ENCODE measurements around the gene C16orf78.

The C16orf78 gene, protein sequence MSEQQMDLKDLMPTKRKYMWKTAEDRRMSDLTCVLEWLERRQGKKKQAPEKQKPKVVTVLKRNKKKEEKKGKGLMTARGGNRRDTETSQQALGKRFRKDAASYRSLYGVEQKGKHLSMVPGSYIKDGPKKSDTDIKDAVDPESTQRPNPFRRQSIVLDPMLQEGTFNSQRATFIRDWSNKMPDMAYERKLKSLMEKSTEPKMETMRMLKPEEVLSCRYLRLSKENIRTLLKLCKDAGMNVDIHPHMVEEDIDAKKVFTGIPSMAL

DNA sequence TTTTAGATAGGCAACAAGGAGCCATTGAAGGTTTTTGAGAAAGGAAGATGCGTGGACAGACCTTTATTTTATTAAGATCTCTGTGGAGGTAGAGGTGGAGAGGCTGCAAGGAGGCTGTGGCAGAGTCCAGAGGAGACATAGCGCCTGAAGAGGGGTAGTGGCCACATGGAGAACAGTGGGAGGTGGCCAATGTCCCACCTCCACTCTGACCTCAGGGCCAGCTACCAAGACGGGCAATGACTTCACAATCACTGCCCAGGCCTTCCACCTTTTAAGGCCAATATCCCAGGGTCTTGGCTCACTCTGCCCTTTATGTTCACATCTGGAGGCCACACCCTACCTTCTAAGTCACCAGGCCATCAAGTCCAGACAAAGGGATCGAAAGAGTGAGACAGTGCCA, at the start of gene C16orf78:
C16orf78 (plus strand) TSS at position 301 of the 400 bp plus-strand sequence. CDS start 136 bp downstream, outside the sequence.
- H3K9me3 Mint-ChIP-seq, result peaks cover 5% of the 10 kb centered on the region
- H3K27me3 Mint-ChIP-seq, result no peaks in the 10 kb centered on the region
- no peaks in the 10 kb centered on the region for H3K36me3 Mint-ChIP-seq (ENCODE audit: low read depth)
- no peak within 1 kb of the TSS for H3K27ac Mint-ChIP-seq
- H3K4me3 Mint-ChIP-seq, result no peak within 1 kb of the TSS
- H3K4me1 Mint-ChIP-seq (ENCODE audit: low read depth), result no peaks in the 10 kb centered on the region

DNA sequence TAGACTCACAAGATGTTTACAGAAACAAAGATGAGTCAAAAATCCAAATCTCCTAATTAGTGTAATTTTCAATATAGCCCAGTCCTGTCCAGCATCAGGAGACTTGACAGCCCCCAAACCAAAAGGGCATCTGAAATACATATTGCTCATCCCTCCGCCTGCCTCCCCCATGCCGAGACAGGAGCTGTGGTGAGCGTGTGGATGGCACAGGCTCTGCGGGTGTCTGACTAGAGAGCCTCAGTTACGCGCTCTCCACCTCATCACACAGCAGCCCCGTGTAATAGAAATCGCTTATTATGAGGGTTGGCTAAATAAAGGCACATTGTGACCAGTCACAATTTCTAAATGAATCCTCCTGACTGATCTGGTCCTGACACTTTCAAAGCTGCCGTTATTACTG, 48.9 kb upstream of the C16orf78 start:
- Mint-ChIP-seq H3K4me3 (no peak overlapping the region), H3K9me3 (peaks cover 8% of the 10 kb centered on the region), H3K27ac (no peak overlapping the region), H3K27me3 (peaks cover 13% of the 10 kb centered on the region), H3K4me1 (ENCODE audit: low read depth) (no peaks in the 10 kb centered on the region), H3K36me3 (ENCODE audit: low read depth) (no peaks in the 10 kb centered on the region)

DNA sequence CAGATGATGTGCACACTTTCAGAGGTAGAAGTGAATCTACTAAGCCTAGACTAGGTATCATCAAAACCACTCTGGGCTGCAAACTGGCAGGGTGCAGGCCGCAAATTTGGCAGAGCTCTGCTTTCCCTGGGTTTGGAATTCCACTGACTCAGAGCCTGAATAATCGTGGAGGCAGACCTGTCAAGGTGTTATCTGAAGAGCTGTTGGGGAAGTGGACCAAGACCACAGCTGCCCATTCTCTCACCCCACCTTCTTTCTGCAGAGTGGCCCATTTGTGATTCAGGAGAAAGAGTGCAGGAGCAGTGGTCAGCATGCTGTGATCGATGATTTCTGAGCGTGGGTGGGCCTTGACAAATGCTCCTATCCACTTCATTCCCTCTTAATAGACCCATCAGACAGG, 46.1 kb upstream of the C16orf78 start:
- H3K4me3 Mint-ChIP-seq, result no peak overlapping the region
- H3K36me3 Mint-ChIP-seq (ENCODE audit: low read depth), result no peaks in the 10 kb centered on the region
- no peaks in the 10 kb centered on the region for H3K9me3 Mint-ChIP-seq
- no peak overlapping the region for H3K27ac Mint-ChIP-seq
- H3K4me1 Mint-ChIP-seq (ENCODE audit: low read depth), result no peaks in the 10 kb centered on the region
- H3K27me3 Mint-ChIP-seq, result peaks cover 13% of the 10 kb centered on the region

GRCh38 chr16:49328325-49328724, 45.3 kb upstream of the C16orf78 start:
- no peaks in the 10 kb centered on the region for H3K36me3 Mint-ChIP-seq (ENCODE audit: low read depth)
- H3K27me3 Mint-ChIP-seq, result peaks cover 13% of the 10 kb centered on the region
- H3K27ac Mint-ChIP-seq, result no peak overlapping the region

GRCh38 chr16:49330562-49331201, 42.9 kb upstream of the C16orf78 start:
- peaks cover 5% of the 10 kb centered on the region for H3K27me3 Mint-ChIP-seq
- no peaks in the 10 kb centered on the region for H3K4me1 Mint-ChIP-seq (ENCODE audit: low read depth)

More at GRCh38 chr16:49328325-49328724, 45.3 kb upstream of the C16orf78 start:
- H3K9me3 Mint-ChIP-seq, result no peaks in the 10 kb centered on the region
- no peaks in the 10 kb centered on the region for H3K4me1 Mint-ChIP-seq (ENCODE audit: low read depth)
- H3K4me3 Mint-ChIP-seq, result no peak overlapping the region

GRCh38 chr16:49332589-49333258, 40.9 kb upstream of the C16orf78 start:
- no peak overlapping the region for H3K27ac Mint-ChIP-seq
- no peaks in the 10 kb centered on the region for H3K9me3 Mint-ChIP-seq
- H3K27me3 Mint-ChIP-seq, result peaks cover 8% of the 10 kb centered on the region
- H3K4me3 Mint-ChIP-seq, result no peak overlapping the region
- H3K4me1 Mint-ChIP-seq (ENCODE audit: low read depth), result no peaks in the 10 kb centered on the region
- no peaks in the 10 kb centered on the region for H3K36me3 Mint-ChIP-seq (ENCODE audit: low read depth)

More at GRCh38 chr16:49330562-49331201, 42.9 kb upstream of the C16orf78 start:
- Mint-ChIP-seq H3K9me3 (no peaks in the 10 kb centered on the region), H3K4me3 (no peak overlapping the region), H3K27ac (no peak overlapping the region), H3K36me3 (ENCODE audit: low read depth) (no peaks in the 10 kb centered on the region)

DNA sequence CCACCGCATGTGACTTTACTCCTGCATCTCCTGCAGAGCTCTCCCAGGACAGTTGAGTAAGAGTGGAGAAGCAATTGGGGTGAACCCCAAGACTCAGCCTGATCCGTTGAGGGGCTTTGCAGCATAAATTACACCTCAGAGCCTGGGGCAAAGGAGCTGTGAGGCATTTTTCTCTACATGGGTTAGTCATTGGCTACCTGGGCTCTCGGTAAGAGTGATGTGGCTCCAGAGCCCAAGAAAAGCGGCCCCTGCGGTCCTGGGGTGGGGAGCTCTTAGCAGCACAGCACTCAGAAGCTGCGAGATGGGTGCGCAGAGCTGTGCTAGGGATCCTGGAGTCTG, 40.4 kb upstream of the C16orf78 start:
- Mint-ChIP-seq H3K27me3 (peaks cover 8% of the 10 kb centered on the region), H3K4me1 (ENCODE audit: low read depth) (no peaks in the 10 kb centered on the region), H3K4me3 (no peak overlapping the region), H3K9me3 (no peaks in the 10 kb centered on the region), H3K27ac (no peak overlapping the region), H3K36me3 (ENCODE audit: low read depth) (no peaks in the 10 kb centered on the region)

- H3K4me1 Mint-ChIP-seq (ENCODE audit: low read depth), result no peaks in the 10 kb centered on the region
- H3K27ac Mint-ChIP-seq, result no peak overlapping the region
- H3K36me3 Mint-ChIP-seq (ENCODE audit: low read depth), result no peaks in the 10 kb centered on the region
- H3K27me3 Mint-ChIP-seq, result peaks cover 16% of the 10 kb centered on the region
- no peak overlapping the region for H3K4me3 Mint-ChIP-seq
- H3K9me3 Mint-ChIP-seq, result no peaks in the 10 kb centered on the region
Observed at GRCh38 chr16:49335828-49336227, 37.8 kb upstream of the C16orf78 start.

GRCh38 chr16:49336581-49336980, 37.0 kb upstream of the C16orf78 start:
- no peak overlapping the region for H3K4me3 Mint-ChIP-seq
- no peaks in the 10 kb centered on the region for H3K4me1 Mint-ChIP-seq (ENCODE audit: low read depth)
- H3K9me3 Mint-ChIP-seq, result no peaks in the 10 kb centered on the region
- no peaks in the 10 kb centered on the region for H3K36me3 Mint-ChIP-seq (ENCODE audit: low read depth)
- peaks cover 16% of the 10 kb centered on the region for H3K27me3 Mint-ChIP-seq
- H3K27ac Mint-ChIP-seq, result no peak overlapping the region

- Mint-ChIP-seq H3K36me3 (ENCODE audit: low read depth) (no peaks in the 10 kb centered on the region), H3K4me1 (ENCODE audit: low read depth) (no peaks in the 10 kb centered on the region), H3K27ac (no peak overlapping the region), H3K4me3 (no peak overlapping the region), H3K9me3 (no peaks in the 10 kb centered on the region), H3K27me3 (peaks cover 16% of the 10 kb centered on the region)
Observed at GRCh38 chr16:49337814-49338350, 35.7 kb upstream of the C16orf78 start.

GRCh38 chr16:49338611-49339265, 34.9 kb upstream of the C16orf78 start:
- Mint-ChIP-seq H3K36me3 (ENCODE audit: low read depth) (no peaks in the 10 kb centered on the region), H3K4me1 (ENCODE audit: low read depth) (no peaks in the 10 kb centered on the region), H3K9me3 (no peaks in the 10 kb centered on the region), H3K27ac (no peak overlapping the region), H3K27me3 (peaks cover 16% of the 10 kb centered on the region), H3K4me3 (no peak overlapping the region)

- H3K27ac Mint-ChIP-seq, result no peak overlapping the region
- H3K27me3 Mint-ChIP-seq, result peaks cover 11% of the 10 kb centered on the region
- no peaks in the 10 kb centered on the region for H3K36me3 Mint-ChIP-seq (ENCODE audit: low read depth)
- H3K9me3 Mint-ChIP-seq, result no peaks in the 10 kb centered on the region
- H3K4me1 Mint-ChIP-seq (ENCODE audit: low read depth), result no peaks in the 10 kb centered on the region
- no peak overlapping the region for H3K4me3 Mint-ChIP-seq
Observed at GRCh38 chr16:49340466-49340865, 33.1 kb upstream of the C16orf78 start.

- Mint-ChIP-seq H3K9me3 (no peaks in the 10 kb centered on the region), H3K4me1 (ENCODE audit: low read depth) (no peaks in the 10 kb centered on the region), H3K27me3 (peaks cover 11% of the 10 kb centered on the region), H3K27ac (no peak overlapping the region), H3K36me3 (ENCODE audit: low read depth) (no peaks in the 10 kb centered on the region), H3K4me3 (no peak overlapping the region)
Observed at GRCh38 chr16:49341706-49342105, 31.9 kb upstream of the C16orf78 start.

DNA sequence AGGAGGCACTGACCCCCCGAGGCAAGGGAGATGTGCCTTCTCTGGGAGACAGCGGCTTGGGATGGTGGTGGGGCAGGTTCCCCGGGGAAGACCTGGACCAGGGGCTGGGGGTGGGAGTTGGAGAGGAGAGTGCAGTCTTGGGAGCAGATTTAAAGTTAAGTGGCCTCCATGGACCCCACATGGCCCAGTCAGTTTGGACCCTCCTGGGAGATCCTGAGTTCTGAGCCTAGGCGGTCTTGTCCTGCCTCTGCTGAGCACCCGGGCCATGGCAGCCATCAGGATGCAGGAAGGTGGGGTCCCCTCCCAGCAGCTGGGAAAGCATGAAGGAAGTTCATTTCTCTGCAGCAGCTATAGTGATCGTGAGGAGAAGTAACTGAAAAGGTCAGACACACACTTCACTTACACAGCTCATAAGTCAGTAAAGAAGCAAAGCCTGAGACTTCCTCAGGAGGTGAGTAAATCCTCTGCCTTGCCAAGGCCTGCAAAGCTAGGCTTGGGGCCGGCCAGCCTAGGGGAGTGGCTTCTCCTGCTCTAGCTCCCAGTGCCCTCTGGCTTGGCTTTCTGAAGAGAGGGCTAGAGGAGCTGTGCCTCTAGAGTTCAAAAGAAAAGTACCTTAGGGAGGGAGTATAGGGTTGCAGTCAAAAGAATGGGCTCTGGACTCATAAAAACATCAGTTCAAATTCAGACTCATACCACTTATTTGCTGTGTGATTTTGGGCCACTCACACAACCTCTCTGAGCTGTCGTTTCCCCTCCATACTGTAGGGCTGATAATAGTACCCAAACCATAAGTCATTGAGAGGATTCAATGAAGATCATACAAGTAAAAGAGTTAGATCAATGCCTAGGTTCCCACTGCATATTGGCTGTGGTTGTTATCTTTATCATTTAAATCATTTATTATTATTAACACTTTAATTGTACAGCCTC, 31.0 kb upstream of the C16orf78 start:
- H3K27me3 Mint-ChIP-seq, result peaks cover 8% of the 10 kb centered on the region
- H3K4me3 Mint-ChIP-seq, result no peak overlapping the region
- H3K36me3 Mint-ChIP-seq (ENCODE audit: low read depth), result no peaks in the 10 kb centered on the region
- H3K27ac Mint-ChIP-seq, result no peak overlapping the region
- H3K9me3 Mint-ChIP-seq, result no peaks in the 10 kb centered on the region
- H3K4me1 Mint-ChIP-seq (ENCODE audit: low read depth), result no peaks in the 10 kb centered on the region

Measured in stimulated activated naive CD8-positive, alpha-beta T cell treated with anti-CD3 and anti-CD28 coated beads, Interleukin-15, Interleukin-2, amounts not matched to agents 100 ng/mL and 50 ng/mL, for 24 hours (primary cell).